GM20000 (cell line): Measurements from ENCODE around the gene TM4SF5.

ENCODE experiments used
- DNase-seq: peaks from one replicate; pipeline ENCODE4 v3.0.0; 2012; ENCODE audit warnings: low spot score
- CTCF ChIP-seq: IDR thresholded peaks from 2 replicates; pipeline ENCODE4 v1.5.1; 2012; ENCODE audit warnings: mild to moderate bottlenecking, control low read depth; ENCODE audit errors: extremely low read depth, missing control alignments

The TM4SF5 gene

GRCh38 chr17:4790705-4791088 lies 19.0 kb downstream of the TM4SF5 start:
- TF ChIP-seq CTCF = no peak
- DNase-seq = no peak

- TF ChIP-seq CTCF = no peak
- DNase-seq = no peak
Observed at GRCh38 chr17:4795168-4795567, 23.5 kb downstream of the TM4SF5 start.

GRCh38 chr17:4796552-4796920 lies 24.9 kb downstream of the TM4SF5 start:
- TF ChIP-seq CTCF = no peak
- no peak for DNase-seq

GRCh38 chr17:4800462-4801196 lies 28.9 kb downstream of the TM4SF5 start:
- no peak for DNase-seq
- no peak for TF ChIP-seq CTCF

GRCh38 chr17:4802228-4802627 lies 30.5 kb downstream of the TM4SF5 start, which contains the start of gene C17orf114:
TSS of gene C17orf114 (minus strand) at chr17:4802328.
- DNase-seq = no peak
- no peak for TF ChIP-seq CTCF

- TF ChIP-seq CTCF = no peak
- no peak for DNase-seq
Observed at GRCh38 chr17:4806456-4806776, 34.7 kb downstream of the TM4SF5 start.

- TF ChIP-seq CTCF = no peak
- peak; percentile 100 for DNase-seq
Observed at GRCh38 chr17:4806777-4807604, 35.3 kb downstream of the TM4SF5 start, which contains the start of gene PLD2. TSS of gene PLD2 (plus strand) at chr17:4807152. CDS start at chr17:4807773, 621 bp downstream.
